ENCODE data around the gene WNT11.
A peak's percentile ranks its signal among the peaks of the same experiment; 100 is the strongest.

WNT11 gene

DNA sequence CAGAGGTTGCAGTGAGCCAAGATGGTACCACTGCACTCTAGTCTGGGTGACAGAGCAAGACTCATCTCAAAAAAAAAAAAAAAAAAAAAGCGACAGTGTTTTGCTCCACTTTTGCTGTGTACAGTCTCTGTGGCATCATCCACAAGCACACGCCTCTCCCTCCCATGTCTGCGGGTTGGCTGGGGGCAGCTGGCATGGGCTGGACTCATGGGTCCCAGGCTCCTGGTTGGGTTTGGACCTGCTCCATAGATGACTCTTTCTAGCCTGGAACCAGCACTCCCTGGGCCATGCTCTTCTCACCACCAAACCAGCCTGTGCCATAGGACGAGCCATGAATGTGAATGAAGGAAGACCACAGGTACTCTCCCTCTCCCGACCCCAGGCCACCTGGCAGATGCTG is 7.9 kb upstream of the WNT11 start:
- no peak for DNase-seq
- TF ChIP-seq CTCF (IDR thresholded peaks at IDR 0.05; ENCODE audit: low read depth, low read length) = no peak
- Histone ChIP-seq H3K9me3 (no peaks in the 10 kb centered on the region), H3K27me3 (peaks cover 22% of the 10 kb centered on the region), H3K4me3 (ENCODE audit: low read depth, low read length) (no peak overlapping the region), H3K36me3 (no peaks in the 10 kb centered on the region), H3K4me1 (no peaks in the 10 kb centered on the region)

GRCh38 chr11:76212086-76213035 is 6.1 kb upstream of the WNT11 start:
- Histone ChIP-seq H3K4me3 (ENCODE audit: low read depth, low read length) (no peak overlapping the region), H3K27me3 (peaks cover 36% of the 10 kb centered on the region), H3K9me3 (no peaks in the 10 kb centered on the region), H3K4me1 (peaks cover under 1% of the 10 kb centered on the region), H3K36me3 (no peaks in the 10 kb centered on the region)
- no peak for DNase-seq
- no peak for TF ChIP-seq CTCF (IDR thresholded peaks at IDR 0.05; ENCODE audit: low read depth, low read length)

GRCh38 chr11:76210931-76211851 is 4.9 kb upstream of the WNT11 start:
- Histone ChIP-seq H3K4me3 (ENCODE audit: low read depth, low read length) (peak overlapping the region; percentile 80), H3K9me3 (no peaks in the 10 kb centered on the region), H3K36me3 (no peaks in the 10 kb centered on the region), H3K4me1 (peaks cover 5% of the 10 kb centered on the region), H3K27me3 (peaks cover 48% of the 10 kb centered on the region)
- no peak for DNase-seq
- no peak for TF ChIP-seq CTCF (IDR thresholded peaks at IDR 0.05; ENCODE audit: low read depth, low read length)

GRCh38 chr11:76209973-76210930 is 4.0 kb upstream of the WNT11 start:
- no peaks in the 10 kb centered on the region for H3K36me3 ChIP-seq
- DNase-seq = peak; percentile 72
- peaks cover 5% of the 10 kb centered on the region for H3K4me1 ChIP-seq
- H3K27me3 ChIP-seq = peaks cover 54% of the 10 kb centered on the region
- H3K4me3 ChIP-seq (ENCODE audit: low read depth, low read length) = peak overlapping the region; percentile 80
- TF ChIP-seq CTCF (IDR thresholded peaks at IDR 0.05; ENCODE audit: low read depth, low read length) = no peak
- no peaks in the 10 kb centered on the region for H3K9me3 ChIP-seq

DNA sequence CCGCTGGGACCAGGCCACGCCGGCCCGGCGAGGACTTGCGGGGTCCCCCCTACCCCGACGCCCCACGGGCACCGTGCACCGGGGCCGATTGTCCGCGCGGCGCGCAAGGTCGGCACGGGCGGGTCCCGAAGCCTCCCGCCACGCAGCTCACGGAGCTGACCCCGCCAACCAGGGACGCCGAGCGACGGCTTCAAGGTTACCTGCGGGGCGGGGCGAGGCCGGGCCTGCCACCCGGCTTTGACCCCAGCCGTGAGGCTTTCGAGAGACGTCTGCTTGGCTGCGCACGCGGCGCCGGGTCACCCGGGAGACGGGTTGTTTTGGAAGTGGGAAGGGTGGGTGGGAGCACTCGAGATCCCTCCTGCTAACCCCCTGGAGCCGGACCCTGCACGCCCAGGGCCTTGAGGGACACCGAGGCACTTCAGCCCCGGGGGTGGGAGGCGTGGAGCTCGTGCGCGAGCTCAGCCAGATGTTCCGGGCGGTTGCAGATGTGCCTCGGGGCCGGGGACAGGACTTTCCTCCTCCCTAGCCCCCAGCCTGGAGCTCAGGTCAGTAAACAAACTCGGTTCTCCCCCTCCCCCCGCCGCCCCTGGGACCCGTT is 3.2 kb upstream of the WNT11 start:
- no peaks in the 10 kb centered on the region for H3K9me3 ChIP-seq
- DNase-seq = no peak
- H3K4me3 ChIP-seq (ENCODE audit: low read depth, low read length) = peak overlapping the region; percentile 80
- peaks cover 54% of the 10 kb centered on the region for H3K27me3 ChIP-seq
- TF ChIP-seq CTCF (IDR thresholded peaks at IDR 0.05; ENCODE audit: low read depth, low read length) = no peak
- H3K36me3 ChIP-seq = no peaks in the 10 kb centered on the region
- peaks cover 5% of the 10 kb centered on the region for H3K4me1 ChIP-seq

Data from BE2C (cell line).